ENCODE results near the gene CDC27. TPM values are rescaled to one million over a fixed set of nuclear protein-coding genes. Genes with fewer than 3 reads are reported as not detected.
"Not testable (repeated sequence)": the region's sequence is repeated elsewhere in the genome, so short reads cannot be mapped to it uniquely, and the experiment has no call there.

CDC27 gene
- polyA plus RNA-seq, 1 donor (not counting 4 experiments of a cell fraction or from before 2014, with no cell fraction given): 95.6 TPM

DNA sequence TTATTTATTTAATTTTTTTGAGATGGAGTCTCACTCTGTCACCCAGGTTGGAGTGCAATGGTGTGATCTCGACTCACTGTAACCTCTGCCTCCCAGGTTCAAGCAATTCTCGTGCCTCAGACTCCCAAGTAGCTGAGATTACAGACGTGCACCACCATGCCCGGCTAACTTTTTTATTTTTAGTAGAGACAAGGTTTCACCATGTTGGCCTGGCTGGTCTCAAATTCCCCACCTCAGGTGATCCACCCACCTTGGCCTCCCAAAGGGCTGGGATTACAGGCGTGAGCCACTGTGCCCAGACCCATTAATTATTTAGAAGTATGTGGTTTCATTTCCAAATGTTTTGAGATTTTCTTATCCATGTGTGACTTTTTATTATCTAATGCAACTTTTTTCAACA, 22.2 kb downstream of the CDC27 start:
- H3K9me1 ChIP-seq (ENCODE audit: control insufficient read depth, extremely low read depth, insufficient read depth, low read length); H3K4me3 ChIP-seq (ENCODE audit: control insufficient read depth in 2 of 3, extremely low read depth in 1 of 3, insufficient read depth in 2 of 3, low read depth in 1 of 3, low read length in 3 of 3); H2AFZ ChIP-seq (ENCODE audit: control insufficient read depth, low read length); dilution Hi-C loops (cut with MboI; ENCODE audit: extremely low pct_ligation_motif_present, low sequenced_read_pairs); H3K27ac ChIP-seq (ENCODE audit: control insufficient read depth, insufficient read depth, low read length); H3K27me3 ChIP-seq (ENCODE audit: control insufficient read depth, extremely low read depth, insufficient read depth, low read length); H3K4me2 ChIP-seq (ENCODE audit: control insufficient read depth, extremely low read depth, insufficient read depth, low read depth, low read length); H3K4me1 ChIP-seq (ENCODE audit: control insufficient read depth, extremely low read depth, insufficient read depth, low read length); H4K20me1 ChIP-seq (ENCODE audit: control insufficient read depth, extremely low read depth, insufficient read depth, low read length); FAIRE-seq; H3K9ac ChIP-seq (ENCODE audit: control insufficient read depth, extremely low read depth, insufficient read depth, low read length); H3K9me3 ChIP-seq (ENCODE audit: control insufficient read depth, low read depth, low read length); DNase-seq (ENCODE audit: low read depth, low spot score); H3K36me3 ChIP-seq (ENCODE audit: control insufficient read depth in 2 of 2, extremely low read depth in 1 of 2, insufficient read depth in 2 of 2, low read length in 2 of 2): not testable (repeated sequence)
- peaks cover 19% of the 10 kb centered on the region for H3K79me2 ChIP-seq (ENCODE audit: control insufficient read depth, insufficient read depth, low read length)

DNA sequence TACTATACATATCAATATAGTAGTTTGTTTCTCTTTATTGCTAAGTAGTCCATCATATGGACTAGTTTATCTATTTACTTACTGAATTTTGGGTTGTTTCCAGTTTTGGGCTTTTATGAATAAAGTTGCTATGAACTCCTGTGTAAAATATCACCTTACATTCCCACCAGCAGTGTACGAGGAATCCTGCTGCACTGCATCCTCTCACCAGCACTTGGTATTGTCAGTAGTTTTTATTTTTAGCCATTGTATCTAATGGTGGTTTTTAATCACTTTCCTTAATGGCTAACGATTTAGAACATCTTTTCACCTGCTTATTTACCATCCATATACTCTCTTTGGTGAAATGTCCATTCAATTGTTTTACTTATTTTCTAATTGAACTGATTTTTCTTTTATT, 24.0 kb downstream of the CDC27 start:
- TF ChIP-seq EZH2 (IDR thresholded peaks at IDR 0.05; ENCODE audit: low read length): no peak
- no peak for TF ChIP-seq CTCF (optimal IDR thresholded peaks at IDR 0.05 in 1 of 3, IDR thresholded peaks at IDR 0.05 in 1 of 3, conservative IDR thresholded peaks at IDR 0.05 in 1 of 3; ENCODE audit: extremely low read depth in 1 of 3, insufficient read depth in 2 of 3, low read length in 3 of 3)
- no peak overlapping the region for H3K4me2 ChIP-seq (ENCODE audit: control insufficient read depth, extremely low read depth, insufficient read depth, low read depth, low read length)
- H3K79me2 ChIP-seq (ENCODE audit: control insufficient read depth, insufficient read depth, low read length): peaks cover 6% of the 10 kb centered on the region
- peaks cover 7% of the 10 kb centered on the region for H3K4me1 ChIP-seq (ENCODE audit: control insufficient read depth, extremely low read depth, insufficient read depth, low read length)
- DNase-seq (ENCODE audit: low read depth, low spot score) (no peak), FAIRE-seq (no peak)
- H3K9me1 ChIP-seq (ENCODE audit: control insufficient read depth, extremely low read depth, insufficient read depth, low read length): no peaks in the 10 kb centered on the region
- H3K9ac ChIP-seq (ENCODE audit: control insufficient read depth, extremely low read depth, insufficient read depth, low read length): no peak overlapping the region
- dilution Hi-C loops (cut with MboI; ENCODE audit: extremely low pct_ligation_motif_present, low sequenced_read_pairs): no loop called here
- H3K27me3 ChIP-seq (ENCODE audit: control insufficient read depth, extremely low read depth, insufficient read depth, low read length): no peaks in the 10 kb centered on the region
- no peak overlapping the region for H3K27ac ChIP-seq (ENCODE audit: control insufficient read depth, insufficient read depth, low read length)
- H3K9me3 ChIP-seq (ENCODE audit: control insufficient read depth, low read depth, low read length): no peaks in the 10 kb centered on the region
- no peak overlapping the region for H2AFZ ChIP-seq (ENCODE audit: control insufficient read depth, low read length)
- H4K20me1 ChIP-seq (ENCODE audit: control insufficient read depth, extremely low read depth, insufficient read depth, low read length): no peaks in the 10 kb centered on the region
- no peak overlapping the region for H3K4me3 ChIP-seq (ENCODE audit: control insufficient read depth in 2 of 3, extremely low read depth in 1 of 3, insufficient read depth in 2 of 3, low read depth in 1 of 3, low read length in 3 of 3)
- H3K36me3 ChIP-seq (ENCODE audit: control insufficient read depth in 2 of 2, extremely low read depth in 1 of 2, insufficient read depth in 2 of 2, low read length in 2 of 2): peaks cover 2 to 4% of the 10 kb centered on the region in 2 experiments

DNA sequence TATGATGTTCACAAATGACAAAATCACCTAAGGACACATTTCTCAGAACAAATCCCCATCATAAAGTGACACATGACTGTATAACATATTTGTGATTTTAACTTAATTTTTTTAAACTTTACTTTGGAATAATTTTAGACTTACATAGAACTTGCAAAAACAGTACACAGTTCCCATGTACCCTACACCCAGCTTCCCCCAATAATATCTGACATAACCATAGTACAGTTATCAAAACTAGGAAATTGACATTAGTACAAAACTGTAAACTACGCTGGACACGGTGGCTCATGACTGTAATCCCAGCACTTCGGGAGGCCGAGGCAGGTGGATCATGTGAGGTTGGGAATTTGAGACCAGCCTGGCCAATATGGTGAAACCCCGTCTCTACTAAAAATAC, 24.8 kb downstream of the CDC27 start:
- TF ChIP-seq CTCF (optimal IDR thresholded peaks at IDR 0.05 in 1 of 3, IDR thresholded peaks at IDR 0.05 in 1 of 3, conservative IDR thresholded peaks at IDR 0.05 in 1 of 3; ENCODE audit: extremely low read depth in 1 of 3, insufficient read depth in 2 of 3, low read length in 3 of 3) (no peak), EZH2 (IDR thresholded peaks at IDR 0.05; ENCODE audit: low read length) (no peak)

More for the DNA sequence above, 24.8 kb downstream of the CDC27 start:
- Histone ChIP-seq H3K9me1 (ENCODE audit: control insufficient read depth, extremely low read depth, insufficient read depth, low read length) (no peaks in the 10 kb centered on the region), H3K36me3 (ENCODE audit: control insufficient read depth in 2 of 2, extremely low read depth in 1 of 2, insufficient read depth in 2 of 2, low read length in 2 of 2) (peaks cover 4 to 7% of the 10 kb centered on the region in 2 experiments), H3K9me3 (ENCODE audit: control insufficient read depth, low read depth, low read length) (no peaks in the 10 kb centered on the region), H4K20me1 (ENCODE audit: control insufficient read depth, extremely low read depth, insufficient read depth, low read length) (no peaks in the 10 kb centered on the region), H3K4me3 (ENCODE audit: control insufficient read depth in 2 of 3, extremely low read depth in 1 of 3, insufficient read depth in 2 of 3, low read depth in 1 of 3, low read length in 3 of 3) (no peak overlapping the region), H3K27me3 (ENCODE audit: control insufficient read depth, extremely low read depth, insufficient read depth, low read length) (no peaks in the 10 kb centered on the region), H3K9ac (ENCODE audit: control insufficient read depth, extremely low read depth, insufficient read depth, low read length) (no peak overlapping the region), H3K4me2 (ENCODE audit: control insufficient read depth, extremely low read depth, insufficient read depth, low read depth, low read length) (no peak overlapping the region), H3K27ac (ENCODE audit: control insufficient read depth, insufficient read depth, low read length) (no peak overlapping the region), H3K79me2 (ENCODE audit: control insufficient read depth, insufficient read depth, low read length) (peaks cover 6% of the 10 kb centered on the region), H2AFZ (ENCODE audit: control insufficient read depth, low read length) (no peak overlapping the region), H3K4me1 (ENCODE audit: control insufficient read depth, extremely low read depth, insufficient read depth, low read length) (no peaks in the 10 kb centered on the region)
- dilution Hi-C loops (cut with MboI; ENCODE audit: extremely low pct_ligation_motif_present, low sequenced_read_pairs): no loop called here
- DNase-seq (ENCODE audit: low read depth, low spot score) (no peak), FAIRE-seq (no peak)

Measured in keratinocyte (primary cell).